SK-N-MC (cell line): ENCODE measurements around the gene TMEM109.

Experiments
- EZH2 ChIP-seq: fragments of 200-600 bp; sonication (generic); IDR thresholded peaks from one replicate; pipeline ENCODE4 v1.6.1; 2017; ENCODE audit warnings: antibody characterized with exemption
- FOXP2 ChIP-seq: optimal IDR thresholded peaks from 2 replicates; pipeline ENCODE3; 2011; ENCODE audit warnings: mild to moderate bottlenecking, moderate library complexity; ENCODE audit not compliant: insufficient read depth; ENCODE audit errors: extremely low read length, control extremely low read depth
- POLR2AphosphoS5 ChIP-seq: IDR thresholded peaks from 2 replicates; pipeline ENCODE4 v1.6.1; 2012; ENCODE audit warnings: mild to moderate bottlenecking, low read depth, low read length, borderline replicate concordance

DNA sequence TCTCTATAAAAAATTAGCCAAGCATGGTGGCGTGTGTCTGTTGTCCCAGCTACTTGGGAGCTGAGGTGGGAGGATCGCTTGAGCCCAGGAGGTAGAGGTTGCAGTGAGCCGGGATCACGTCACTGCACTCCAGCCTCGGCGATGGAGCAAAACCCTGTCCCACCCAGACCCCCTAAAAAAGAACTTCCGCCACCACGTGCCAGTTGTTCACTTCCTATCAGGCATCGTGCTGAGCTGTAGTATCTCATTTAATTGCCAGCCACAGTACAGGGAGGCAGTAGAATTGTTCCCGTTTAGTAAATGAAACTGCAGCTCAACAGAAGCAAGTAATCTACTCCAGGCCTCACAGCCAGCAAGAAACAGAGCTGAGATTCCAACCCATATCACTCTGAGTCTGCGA lies 7.3 kb downstream of the TMEM109 start:
- TF ChIP-seq POLR2AphosphoS5 (no peak), EZH2 (no peak), FOXP2 (no peak)
